Lower lobe of right lung (tissue), 2 donors: ENCODE data around the gene ARHGEF3. TPM values are rescaled to one million over a fixed set of nuclear protein-coding genes. Genes with fewer than 3 reads are reported as not detected.

Source experiments
- ATAC-seq, 2 donors: fragments of 200-7000 bp; cut with Tn5 transposase; one replicate each; pipeline ENCODE4 v1.9.1; 2020 to 2022; ENCODE audit warnings: mild to moderate bottlenecking in 2 of 2, moderate library complexity in 2 of 2
- DNase-seq: peaks from one replicate; pipeline ENCODE4 v3.0.0-alpha.2; 2020
- H3K27ac ChIP-seq: fragments of 200-600 bp; one replicate; pipeline ENCODE4 v1.8.0; 2022
- H3K27me3 ChIP-seq: fragments of 200-600 bp; one replicate; pipeline ENCODE4 v1.8.0; 2022; ENCODE audit warnings: low read depth
- H3K36me3 ChIP-seq: fragments of 200-600 bp; one replicate; pipeline ENCODE4 v1.8.0; 2022; ENCODE audit warnings: mild to moderate bottlenecking
- H3K4me1 ChIP-seq: fragments of 200-600 bp; one replicate; pipeline ENCODE4 v1.8.0; 2022
- H3K4me3 ChIP-seq: fragments of 200-600 bp; one replicate; pipeline ENCODE4 v1.8.0; 2022; ENCODE audit warnings: mild to moderate bottlenecking
- H3K9me3 ChIP-seq: fragments of 200-600 bp; one replicate; pipeline ENCODE4 v1.8.0; 2022
- CTCF ChIP-seq: fragments of 200-600 bp; IDR thresholded peaks from one replicate; pipeline ENCODE4 v1.8.0; 2022; ENCODE audit warnings: antibody characterized with exemption, mild to moderate bottlenecking
- intact Hi-C: fragments of 100-400 bp; cut with DNase I; formaldehyde crosslinking; loops from one replicate; pipeline ENCODE4 v1.11.0; 2022
- total RNA-seq: library from RNA; stranded (reverse); fragmentation: NEBNext Ultra II Directional; extraction: Animal tissue kit (Norgen Biotek cat#: 25700); gene quantifications from one replicate; pipeline ENCODE4 v1.2.1, GENCODE V29; 2021
- donor health status: DM: no; HTN: yes; CAD: no; lungs with severe emphysema.

The ARHGEF3 gene
- total RNA-seq, 1 donor from 2014 or later, result 48.0 TPM

- DNase-seq, result no peak
- ATAC-seq, result no peak
- Histone ChIP-seq H3K27ac (no peak overlapping the region), H3K36me3 (no peaks in the 10 kb centered on the region), H3K4me1 (peaks cover 26% of the 10 kb centered on the region), H3K9me3 (no peaks in the 10 kb centered on the region), H3K4me3 (no peak overlapping the region), H3K27me3 (no peaks in the 10 kb centered on the region)
- intact Hi-C loops, result loop anchor here (5.0 kb wide), 1 partner anchor 100 kb away; no protein-coding TSS in a partner anchor
- TF ChIP-seq CTCF, result no peak
Observed at GRCh38 chr3:56802790-56803189, 1.0 kb upstream of the ARHGEF3 start.

- H3K4me3 ChIP-seq, result peak overlapping the region; percentile 89
- intact Hi-C loops, result loop anchor here (5.0 kb wide), 1 partner anchor 100 kb away; no protein-coding TSS in a partner anchor
- H3K27ac ChIP-seq, result peak overlapping the region; percentile 77
Observed at GRCh38 chr3:56802378-56802745, 613 bp upstream of the ARHGEF3 start.

DNA sequence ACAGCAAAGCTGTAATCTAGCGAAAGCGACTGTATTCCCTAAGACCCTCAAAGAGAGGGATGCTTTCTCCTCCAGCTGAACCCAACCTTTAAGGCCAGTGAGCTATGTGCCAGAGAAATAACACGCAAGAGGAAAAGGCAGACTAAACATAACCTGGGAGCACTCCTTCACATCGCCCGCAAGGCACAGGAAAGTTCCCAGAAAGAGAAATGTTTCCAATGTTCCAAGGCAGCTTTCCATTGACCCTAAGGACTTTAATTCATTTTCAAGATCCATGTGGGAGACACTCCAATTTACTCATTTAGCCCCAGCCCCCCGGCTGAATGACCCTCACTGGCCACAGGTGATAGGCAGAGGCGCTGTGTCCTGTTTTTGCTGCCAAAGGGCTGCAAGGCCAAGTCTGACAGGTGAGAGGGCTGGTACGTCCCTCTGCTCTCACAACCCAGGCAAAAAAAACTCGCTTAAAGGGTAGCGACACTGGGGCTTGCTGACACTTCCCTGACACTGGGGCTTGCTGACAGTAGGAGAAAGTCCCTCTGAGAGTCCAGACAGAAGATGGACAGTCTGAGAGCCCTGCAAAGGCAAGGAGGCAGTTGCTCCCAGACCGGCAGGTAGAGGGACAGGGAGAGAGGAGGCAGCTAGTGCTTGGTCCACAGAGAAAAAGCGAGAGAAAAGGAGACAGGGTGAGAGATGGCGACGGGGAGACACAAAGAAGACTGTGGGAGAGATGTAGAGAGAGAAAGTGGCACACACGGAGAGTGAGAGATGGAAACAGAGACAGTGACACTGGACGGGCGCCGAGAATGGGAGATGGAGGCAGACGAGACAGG, 702 bp downstream of the ARHGEF3 start:
- peak overlapping the region; percentile 77 for H3K27ac ChIP-seq
- ATAC-seq, result peak; percentile 21 to 29
- TF ChIP-seq CTCF, result no peak
- intact Hi-C loops, result loop anchor here (5.0 kb wide), 1 partner anchor 99 kb away; no protein-coding TSS in a partner anchor
- peak overlapping the region; percentile 89 for H3K4me3 ChIP-seq
- no peaks in the 10 kb centered on the region for H3K9me3 ChIP-seq
- H3K27me3 ChIP-seq, result no peaks in the 10 kb centered on the region
- H3K36me3 ChIP-seq, result no peaks in the 10 kb centered on the region
- DNase-seq, result no peak
- peaks cover 44% of the 10 kb centered on the region for H3K4me1 ChIP-seq

More at GRCh38 chr3:56802378-56802745, 613 bp upstream of the ARHGEF3 start:
- Histone ChIP-seq H3K4me1 (peaks cover 31% of the 10 kb centered on the region), H3K27me3 (no peaks in the 10 kb centered on the region), H3K36me3 (no peaks in the 10 kb centered on the region), H3K9me3 (no peaks in the 10 kb centered on the region)
- ATAC-seq (no peak), DNase-seq (no peak)
- no peak for TF ChIP-seq CTCF

GRCh38 chr3:56800130-56800831, 1.5 kb downstream of the ARHGEF3 start:
- no peaks in the 10 kb centered on the region for H3K36me3 ChIP-seq
- H3K9me3 ChIP-seq, result no peaks in the 10 kb centered on the region
- ATAC-seq, result peak; percentile 24 to 29
- H3K4me1 ChIP-seq, result peaks cover 51% of the 10 kb centered on the region
- intact Hi-C loops, result loop anchor here (5.0 kb wide), 1 partner anchor 98 kb away; no protein-coding TSS in a partner anchor
- TF ChIP-seq CTCF, result no peak
- DNase-seq, result no peak
- H3K27me3 ChIP-seq, result no peaks in the 10 kb centered on the region
- peak overlapping the region; percentile 89 for H3K4me3 ChIP-seq
- peak overlapping the region; percentile 77 for H3K27ac ChIP-seq

DNA sequence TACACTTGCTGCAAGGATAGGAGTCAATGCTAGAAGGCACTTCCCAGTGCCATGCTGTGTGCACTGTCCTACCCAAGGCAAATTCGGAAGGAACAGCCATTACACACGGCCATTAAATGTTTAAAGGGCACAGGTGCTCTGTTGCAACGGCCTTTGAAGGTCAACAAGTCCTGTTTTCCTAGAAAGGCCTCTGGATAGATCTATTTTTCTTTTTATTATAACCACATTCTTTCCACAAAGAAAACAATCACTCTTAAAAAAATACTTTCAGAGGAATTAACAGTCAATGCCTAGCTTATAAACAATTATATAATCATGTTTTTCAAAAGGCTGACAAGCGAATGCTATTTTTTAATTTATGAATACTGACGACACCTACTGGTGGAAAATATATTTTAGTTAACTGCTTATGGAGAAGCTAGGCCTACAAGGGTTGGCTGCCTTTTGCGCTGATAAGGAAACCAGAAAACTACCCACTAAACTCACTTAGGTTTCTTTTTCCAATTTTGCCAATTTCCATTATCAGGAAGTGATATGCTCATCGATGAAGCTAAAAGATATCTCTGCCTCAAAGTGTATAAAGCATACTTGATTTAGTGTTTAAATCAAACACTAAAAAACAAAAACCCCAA, 2.4 kb downstream of the ARHGEF3 start:
- Histone ChIP-seq H3K27me3 (no peaks in the 10 kb centered on the region), H3K9me3 (no peaks in the 10 kb centered on the region), H3K4me3 (peak overlapping the region; percentile 89), H3K36me3 (no peaks in the 10 kb centered on the region), H3K27ac (peak overlapping the region; percentile 77), H3K4me1 (peaks cover 61% of the 10 kb centered on the region)
- TF ChIP-seq CTCF, result peak; percentile 64
- DNase-seq (no peak), ATAC-seq (peak in 1 of 2 donors; percentile 40)
- intact Hi-C loops, result no loop called here
